Lung (tissue), 12 donors: Measurements from ENCODE around the gene THRSP. TPM values are rescaled to one million over a fixed set of nuclear protein-coding genes. Genes with fewer than 3 reads are reported as not detected.

ENCODE experiments used
- ATAC-seq: fragments of 200-7000 bp; cut with Tn5 transposase; one replicate; pipeline ENCODE4 v1.9.1; 2020; ENCODE audit warnings: moderate number of reproducible peaks; ENCODE audit not compliant: insufficient read depth, low FRiP score
- DNase-seq, 3 donors: peaks; one replicate each; pipeline ENCODE4 v3.0.0-alpha.2; 2013 to 2017
- H3K27ac ChIP-seq, 2 donors: one replicate each; pipeline ENCODE4 v1.5.1; 2013; ENCODE audit warnings: mild to moderate bottlenecking in 2 of 2, moderate library complexity in 2 of 2, control low read depth in 1 of 2, inconsistent platforms in 1 of 2, low read depth in 1 of 2, low read length in 1 of 2
- H3K27me3 ChIP-seq, 3 donors: one replicate each; pipeline ENCODE4 v1.5.1; 2013; ENCODE audit warnings: low read length in 2 of 3; ENCODE audit not compliant: control insufficient read depth in 3 of 3, insufficient read depth in 3 of 3
- H3K36me3 ChIP-seq, 4 donors: one replicate each; pipeline ENCODE4 v1.5.1; 2013; ENCODE audit warnings: low read length in 4 of 4, mild to moderate bottlenecking in 1 of 4, moderate library complexity in 1 of 4; ENCODE audit not compliant: control insufficient read depth in 4 of 4, insufficient read depth in 4 of 4
- H3K4me1 ChIP-seq, 5 donors: one replicate each; pipeline ENCODE4 v1.5.1; 2013; ENCODE audit warnings: low read length in 5 of 5, mild to moderate bottlenecking in 2 of 5, moderate library complexity in 1 of 5; ENCODE audit not compliant: control insufficient read depth in 5 of 5, insufficient read depth in 5 of 5
- H3K4me3 ChIP-seq: one replicate; pipeline ENCODE4 v1.5.1; 2013; ENCODE audit warnings: mild to moderate bottlenecking, control low read depth, moderate library complexity
- H3K9ac ChIP-seq, 2 donors: one replicate each; pipeline ENCODE4 v1.5.1; 2013; ENCODE audit warnings: low read length in 2 of 2, control low read depth in 1 of 2; ENCODE audit not compliant: insufficient read depth in 1 of 2
- H3K9me3 ChIP-seq, 4 donors: one replicate each; pipeline ENCODE4 v1.5.1; 2013; ENCODE audit warnings: low read length in 3 of 4, mild to moderate bottlenecking in 1 of 4, moderate library complexity in 1 of 4; ENCODE audit not compliant: control insufficient read depth in 4 of 4, insufficient read depth in 3 of 4
- CTCF ChIP-seq: IDR thresholded peaks from 2 replicates; pipeline ENCODE4 v1.5.1; 2012; ENCODE audit warnings: mild to moderate bottlenecking; ENCODE audit errors: control extremely low read depth, extremely low read depth
- WGBS, 2 donors: extraction: QIAGEN DNeasy Blood & Tissue Kit; methylation state at CpG; one replicate each; pipeline ENCODE4 v1.1.7; 2013; 5-methylcytosine and 5-hydroxymethylcytosine counted together
- polyA plus RNA-seq, 2 donors: library from polyadenylated mRNA; stranded (reverse); fragments of 200-250 nt; gene quantifications; one replicate each; pipeline ENCODE4 v1.2.1, GENCODE V29; 2013
- total RNA-seq, 2 donors: library from RNA; depleted of rRNA in 1 of 2; stranded (reverse); fragments of >200 nt in 1 of 2; gene quantifications; one replicate each; pipeline ENCODE4 v1.2.1, GENCODE V29; 2014 to 2021
- donor health status: control.
- donor health status: control.
- donor health status: Bipolar disorder and iron deficiency.
- donor health status: healthy.
- donor health status: DM: yes; HTN: yes; CAD: no.

THRSP gene
- total and polyA plus RNA-seq, 4 donors = 0.03 to 0.12 TPM; not detected in 2

GRCh38 chr11:78033040-78033439, 30.6 kb upstream of the THRSP start:
- no peak for DNase-seq
- H3K4me1 ChIP-seq = peaks cover 5 to 21% (median 10%) of the 10 kb centered on the region in 5 donors
- no peaks in the 10 kb centered on the region for H3K27me3 ChIP-seq
- H3K9ac ChIP-seq = no peak overlapping the region
- 50 to 81% methylated on average over 4 of the region's 4 CpGs for WGBS, 2 donors
- ATAC-seq = no peak
- H3K4me3 ChIP-seq = no peak overlapping the region
- H3K36me3 ChIP-seq = no peaks in the 10 kb centered on the region
- TF ChIP-seq CTCF = no peak
- no peak overlapping the region for H3K27ac ChIP-seq
- no peaks in the 10 kb centered on the region for H3K9me3 ChIP-seq

- Histone ChIP-seq H3K4me1 (peaks cover 5 to 22% (median 11%) of the 10 kb centered on the region in 5 donors), H3K27me3 (no peaks in the 10 kb centered on the region), H3K9ac (no peak overlapping the region), H3K4me3 (no peak overlapping the region), H3K9me3 (no peaks in the 10 kb centered on the region), H3K27ac (no peak overlapping the region), H3K36me3 (no peaks in the 10 kb centered on the region)
- WGBS, 2 donors = 72 to 89% methylated on average over 10 of the region's 10 CpGs
- no peak for TF ChIP-seq CTCF
- no peak for DNase-seq
- ATAC-seq = no peak
These were observed 29.0 kb upstream of the THRSP start for GRCh38 chr11:78034623-78035022.

GRCh38 chr11:78036313-78036712, 27.3 kb upstream of the THRSP start:
- no peak for TF ChIP-seq CTCF
- no peak overlapping the region for H3K27ac ChIP-seq
- H3K9me3 ChIP-seq = no peaks in the 10 kb centered on the region
- no peaks in the 10 kb centered on the region for H3K36me3 ChIP-seq
- no peak overlapping the region for H3K4me3 ChIP-seq
- H3K9ac ChIP-seq = no peak overlapping the region
- WGBS, 2 donors = 86 to 91% methylated on average over 3 of the region's 3 CpGs
- H3K4me1 ChIP-seq = peaks cover 0 to 18% (median 8%) of the 10 kb centered on the region in 5 donors
- no peak for DNase-seq
- ATAC-seq = no peak
- no peaks in the 10 kb centered on the region for H3K27me3 ChIP-seq

GRCh38 chr11:78037056-78037455, 26.6 kb upstream of the THRSP start:
- H3K9me3 ChIP-seq = no peaks in the 10 kb centered on the region
- 44 to 70% methylated on average over 3 of the region's 3 CpGs for WGBS, 2 donors
- peak overlapping the region in 1 of 2 donors; percentile 41 for H3K27ac ChIP-seq
- no peak for TF ChIP-seq CTCF
- no peak overlapping the region for H3K9ac ChIP-seq
- peak; percentile 32 for ATAC-seq
- H3K36me3 ChIP-seq = no peaks in the 10 kb centered on the region
- H3K4me1 ChIP-seq = peaks cover 0 to 14% (median 5%) of the 10 kb centered on the region in 5 donors
- DNase-seq = no peak
- H3K4me3 ChIP-seq = no peak overlapping the region
- H3K27me3 ChIP-seq = no peaks in the 10 kb centered on the region
